H1 (cell line): ENCODE data around the gene NRP2. TPM values are rescaled to one million over a fixed set of nuclear protein-coding genes. Genes with fewer than 3 reads are reported as not detected.
A peak's percentile ranks its signal among the peaks of the same experiment; 100 is the strongest.

ENCODE experiments used
- CTCF ChIA-PET: fragments of 300-600 bp; sonication (Branson Sonifier 250); formaldehyde crosslinking; loops from one replicate; lab custom pipeline; 2021; ENCODE audit not compliant: partially characterized antibody; lab: Charles Lee
- POLR2A ChIA-PET: fragments of 300-600 bp; sonication (Branson Sonifier 250); formaldehyde crosslinking; loops from one replicate; lab custom pipeline; 2021; ENCODE audit warnings: inconsistent platforms; ENCODE audit not compliant: partially characterized antibody; lab: Charles Lee
- DNase-seq, 2 experiments: peaks; one replicate each; pipeline versions ENCODE4 v3.0.0 to v3.0.0-alpha.2; 2010 to 2022; ENCODE audit warnings: low spot score in 2 of 2, low read depth in 1 of 2, mixed read lengths in 1 of 2
- FAIRE-seq: peaks from 2 replicates; lab custom pipeline; 2011; peaks lifted over from hg19 to GRCh38; lab: Jason Lieb, UNC
- H2AFZ ChIP-seq: 2 replicates; pipeline ENCODE4 v1.8.1; 2012; ENCODE audit warnings: low read length, inconsistent platforms
- H2AK5ac ChIP-seq: 2 replicates; pipeline ENCODE4 v1.6.1; 2013; ENCODE audit warnings: low read depth, low read length
- H2BK120ac ChIP-seq: replicated peaks from 2 replicates; pipeline ENCODE3; 2013; ENCODE audit warnings: low read depth, low read length, inconsistent platforms
- H2BK12ac ChIP-seq: 2 replicates; pipeline ENCODE4 v1.6.1; 2013; ENCODE audit warnings: low read depth, low read length
- H2BK15ac ChIP-seq: 2 replicates; pipeline ENCODE4 v1.6.1; 2013; ENCODE audit warnings: low read length
- H2BK20ac ChIP-seq: 2 replicates; pipeline ENCODE4 v1.6.1; 2013; ENCODE audit warnings: low read length
- H2BK5ac ChIP-seq: 2 replicates; pipeline ENCODE4 v1.6.1; 2013; ENCODE audit warnings: low read depth, low read length
- H3K14ac ChIP-seq: 2 replicates; pipeline ENCODE4 v1.6.1; 2013; ENCODE audit warnings: inconsistent platforms; ENCODE audit not compliant: insufficient read length
- H3K18ac ChIP-seq: 2 replicates; pipeline ENCODE4 v1.6.1; 2013; ENCODE audit warnings: low read length; ENCODE audit errors: extremely low read depth
- H3K23ac ChIP-seq: 2 replicates; pipeline ENCODE4 v1.6.1; 2013; ENCODE audit warnings: inconsistent platforms; ENCODE audit not compliant: insufficient read length
- H3K23me2 ChIP-seq: 2 replicates; pipeline ENCODE4 v1.6.1; 2013; ENCODE audit warnings: low read depth, low read length
- H3K27ac ChIP-seq: 2 replicates; pipeline ENCODE4 v1.6.1; 2011; ENCODE audit warnings: low read depth, low read length, inconsistent platforms
- H3K27me3 ChIP-seq, 4 experiments: replicated peaks in 1 of 4; 1 replicate in 1 of 4; 2 replicates in 3 of 4; pipeline versions ENCODE4 v1.6.1 to v1.8.1; 2011 to 2013; ENCODE audit warnings: low read length in 3 of 4, mild to moderate bottlenecking in 3 of 4, inconsistent platforms in 2 of 4, mixed read lengths in 2 of 4, moderate library complexity in 1 of 4; ENCODE audit not compliant: control insufficient read depth in 3 of 4, insufficient read depth in 3 of 4; ENCODE audit errors: extremely low read depth in 1 of 4
- H3K36me3 ChIP-seq, 4 experiments: 2 replicates each; pipeline versions ENCODE4 v1.6.1 to v1.8.1; 2011 to 2013; ENCODE audit warnings: mild to moderate bottlenecking in 4 of 4, low read length in 3 of 4, moderate library complexity in 2 of 4, control low read depth in 1 of 4, inconsistent platforms in 1 of 4; ENCODE audit not compliant: insufficient read depth in 4 of 4, control insufficient read depth in 2 of 4
- H3K4ac ChIP-seq: replicated peaks from 2 replicates; pipeline ENCODE3; 2013; ENCODE audit warnings: low read length, low read depth, mixed read lengths, inconsistent platforms; ENCODE audit not compliant: insufficient read length
- H3K4me1 ChIP-seq, 4 experiments: replicated peaks in 1 of 4; 1 replicate in 1 of 4; 2 replicates in 3 of 4; pipeline versions ENCODE4 v1.6.1 to v1.8.1; 2011 to 2013; ENCODE audit warnings: low read length in 3 of 4, inconsistent platforms in 2 of 4, mixed read lengths in 1 of 4; ENCODE audit not compliant: insufficient read depth in 4 of 4, control insufficient read depth in 3 of 4
- H3K4me2 ChIP-seq, 2 experiments: 2 replicates each; pipeline versions ENCODE4 v1.6.1 to v1.8.1; 2011 to 2013; ENCODE audit warnings: low read depth in 2 of 2, low read length in 2 of 2, control low read depth in 1 of 2, inconsistent platforms in 1 of 2, mild to moderate bottlenecking in 1 of 2; ENCODE audit not compliant: insufficient read depth in 1 of 2
- H3K4me3 ChIP-seq, 4 experiments: fragments of 200-600, 300-600 bp in 1 of 4; sonication (generic), shearing (Covaris generic), sonication (Bioruptor Twin) in 1 of 4; 2 replicates each; pipeline versions ENCODE4 v1.5.1 to v1.8.1; 2011 to 2016; ENCODE audit warnings: low read length in 4 of 4, low read depth in 3 of 4, control low read depth in 2 of 4, inconsistent platforms in 2 of 4, mild to moderate bottlenecking in 2 of 4, mixed read lengths in 1 of 4, moderate library complexity in 1 of 4; ENCODE audit not compliant: insufficient read depth in 2 of 4; ENCODE audit errors: extremely low read depth in 1 of 4
- H3K56ac ChIP-seq: replicated peaks from 2 replicates; pipeline ENCODE3; 2013; ENCODE audit warnings: low read depth, mild to moderate bottlenecking, mixed read lengths, low read length, inconsistent platforms; ENCODE audit not compliant: insufficient read length
- H3K79me1 ChIP-seq: 2 replicates; pipeline ENCODE4 v1.6.1; 2013; ENCODE audit warnings: low read depth, low read length, control low read depth
- H3K79me2 ChIP-seq, 2 experiments: 2 replicates each; pipeline versions ENCODE4 v1.6.1 to v1.8.1; 2012 to 2013; ENCODE audit warnings: low read length in 2 of 2, mild to moderate bottlenecking in 2 of 2, inconsistent platforms in 1 of 2; ENCODE audit not compliant: insufficient read depth in 2 of 2, control insufficient read depth in 1 of 2
- H3K9ac ChIP-seq, 4 experiments: replicated peaks in 1 of 4; 1 replicate in 1 of 4; 2 replicates in 3 of 4; pipeline versions ENCODE4 v1.6.1 to v1.8.1; 2011 to 2013; ENCODE audit warnings: low read depth in 3 of 4, low read length in 3 of 4, control low read depth in 2 of 4, mild to moderate bottlenecking in 2 of 4, moderate library complexity in 2 of 4, inconsistent platforms in 1 of 4; ENCODE audit errors: extremely low read depth in 1 of 4
- H3K9me3 ChIP-seq, 2 experiments: 2 replicates each; pipeline versions ENCODE4 v1.6.1 to v1.8.1; 2012 to 2013; ENCODE audit warnings: mild to moderate bottlenecking in 2 of 2, moderate library complexity in 2 of 2, control low read depth in 1 of 2, inconsistent platforms in 1 of 2, low read depth in 1 of 2, low read length in 1 of 2, mixed read lengths in 1 of 2; ENCODE audit not compliant: insufficient read depth in 2 of 2
- H4K20me1 ChIP-seq, 2 experiments: replicated peaks in 1 of 2; 2 replicates each; pipeline versions ENCODE3 to v1.8.1; 2011 to 2013; ENCODE audit warnings: inconsistent platforms in 2 of 2, low read length in 2 of 2, mild to moderate bottlenecking in 1 of 2; ENCODE audit not compliant: insufficient read depth in 2 of 2, control insufficient read depth in 1 of 2
- H4K5ac ChIP-seq: 2 replicates; pipeline ENCODE4 v1.6.1; 2013; ENCODE audit warnings: low read length, low read depth, mixed read lengths, inconsistent platforms; ENCODE audit not compliant: insufficient read length
- H4K8ac ChIP-seq: 2 replicates; pipeline ENCODE4 v1.8.0; 2013; ENCODE audit warnings: mild to moderate bottlenecking, moderate library complexity, low read length, inconsistent platforms; ENCODE audit not compliant: insufficient read depth; ENCODE audit errors: extremely low read depth
- H4K91ac ChIP-seq: replicated peaks from 2 replicates; pipeline ENCODE3; 2013; ENCODE audit warnings: low read length, mixed read lengths, inconsistent platforms; ENCODE audit not compliant: insufficient read length
- ASH2L ChIP-seq: fragments of 200-600, 300-600 bp; sonication (generic); IDR thresholded peaks from one replicate; pipeline ENCODE4 v1.7.1; 2017; ENCODE audit warnings: low read length
- CBX5 ChIP-seq: fragments of 300-800, 300-1000 bp; sonication (generic); IDR thresholded peaks from 2 replicates; pipeline ENCODE4 v1.7.1; 2016; ENCODE audit warnings: antibody characterized with exemption, low read length, low read depth
- CEBPB ChIP-seq: IDR thresholded peaks from 2 replicates; pipeline ENCODE4 v1.6.1; 2012; ENCODE audit warnings: low read depth, low read length
- CHD1 ChIP-seq: IDR thresholded peaks from 2 replicates; pipeline ENCODE4 v1.6.1; 2012; ENCODE audit warnings: low read depth, low read length, improper control_type of control experiment
- EP300 ChIP-seq, 2 experiments: IDR thresholded peaks; 1 replicate in 1 of 2; 2 replicates in 1 of 2; pipeline ENCODE4 v1.6.1; 2011 to 2012; ENCODE audit warnings: low read depth in 2 of 2, low read length in 2 of 2, mild to moderate bottlenecking in 2 of 2, borderline replicate concordance in 1 of 2, inconsistent platforms in 1 of 2, moderate library complexity in 1 of 2
- KDM1A ChIP-seq: fragments of 200-600, 300-600 bp; sonication (generic); IDR thresholded peaks from 2 replicates; pipeline ENCODE4 v1.7.1; 2016; ENCODE audit warnings: mild to moderate bottlenecking, low read length, borderline replicate concordance
- MAFK ChIP-seq: IDR thresholded peaks from 2 replicates; pipeline ENCODE4 v1.6.1; 2012; ENCODE audit warnings: low read depth, mild to moderate bottlenecking, improper control_type of control experiment, low read length
- MAX ChIP-seq: IDR thresholded peaks from 2 replicates; pipeline ENCODE4 v1.6.1; 2012; ENCODE audit warnings: inconsistent platforms
- RAD21 ChIP-seq, 2 experiments: IDR thresholded peaks in 1 of 2; conservative IDR thresholded peaks in 1 of 2; 2 replicates each; pipeline ENCODE4 v1.6.1; 2011; ENCODE audit warnings: low read depth in 2 of 2, low read length in 2 of 2, improper control_type of control experiment in 1 of 2, inconsistent platforms in 1 of 2, mild to moderate bottlenecking in 1 of 2, moderate library complexity in 1 of 2
- SUZ12 ChIP-seq: fragments of 200-600 bp; sonication (generic); IDR thresholded peaks from 2 replicates; pipeline ENCODE4 v1.6.1; 2012; ENCODE audit warnings: mild to moderate bottlenecking, inconsistent platforms, low read length, moderate library complexity, mixed read lengths
- TAF1 ChIP-seq: IDR thresholded peaks from 2 replicates; pipeline ENCODE4 v1.6.1; 2011; ENCODE audit warnings: mild to moderate bottlenecking, low read depth, low read length
- TAF7 ChIP-seq: optimal IDR thresholded peaks from 2 replicates; pipeline ENCODE3; 2011; ENCODE audit warnings: low read depth, mild to moderate bottlenecking, inconsistent platforms, low read length, moderate library complexity, borderline replicate concordance
- WGBS, 2 experiments: shearing (Covaris generic) in 1 of 2; methylation state at CpG; one replicate each; pipeline versions ENCODE4 v1.1.6 to v1.1.7; 2013 to 2015; ENCODE audit warnings: low lambda C conversion rate in 2 of 2, mixed read lengths in 2 of 2, inconsistent platforms in 1 of 2, low coverage in 1 of 2, missing lambda C conversion rate in 1 of 2; ENCODE audit not compliant: insufficient replicate concordance in 2 of 2, insufficient coverage in 1 of 2, insufficient read length in 1 of 2; ENCODE audit errors: extremely low coverage in 1 of 2, missing lambda C conversion rate in 1 of 2; 5-methylcytosine and 5-hydroxymethylcytosine counted together
- polyA plus RNA-seq, 7 experiments: library from polyadenylated mRNA; depleted of rRNA in 3 of 7; stranded (reverse) in 5 of 7; unstranded in 2 of 7; fragments of >200 nt in 5 of 7; fragments of 200-250 nt in 2 of 7; gene quantifications; 1 replicate in 5 of 7; 2 replicates in 1 of 7; 4 replicates in 1 of 7; pipeline versions ENCODE4 v1.2.1 to v1.2.3, GENCODE V29; 2011 to 2013; ENCODE audit warnings: missing spikeins in 2 of 7, mixed read lengths in 2 of 7
- total RNA-seq: library from RNA; stranded (reverse); fragmentation: NEBNext Ultra II Directional; extraction: Animal tissue kit (Norgen Biotek cat#: 25700); gene quantifications from 2 replicates; pipeline ENCODE4 v1.2.1, GENCODE V29; 2021

NRP2 gene
- total and polyA plus RNA-seq, 2 of the 8 experiments (the other 6 are each of a cell fraction or from before 2014, with no cell fraction given), result 32.0 to 37.8 TPM

GRCh38 chr2:205763708-205764211 lies 81.5 kb downstream of the NRP2 start:
- Histone ChIP-seq H2BK12ac (peak overlapping the region; percentile 99), H3K27me3 (peaks cover 0 to 5% (median 0%) of the 10 kb centered on the region in 4 experiments; a peak in 2 of 7 replicates), H3K4me3 (peak overlapping the region; percentile 21 to 51 (median 41); a peak in 6 of 8 replicates), H3K4me1 (peaks cover 6 to 19% (median 8%) of the 10 kb centered on the region in 4 experiments), H3K23ac (no peak overlapping the region), H4K8ac (peak overlapping the region; percentile 95; the same call in 1 of the 2 replicates), H3K79me1 (no peaks in the 10 kb centered on the region), H3K4ac (no peak overlapping the region), H3K18ac (peak overlapping the region; percentile 93), H3K27ac (peak overlapping the region; percentile 96), H2BK15ac (no peak overlapping the region), H3K23me2 (peaks cover 5% of the 10 kb centered on the region; the same call in 1 of the 2 replicates), H3K14ac (no peak overlapping the region), H2AFZ (peak overlapping the region; percentile 38; the same call in 1 of the 2 replicates), H3K9ac (peak overlapping the region in 3 of 4 experiments; percentile 67 to 81 (median 79); a peak in 5 of 7 replicates), H3K79me2 (no peaks in the 10 kb centered on the region), H4K20me1 (no peaks in the 10 kb centered on the region), H3K9me3 (no peaks in the 10 kb centered on the region), H2BK20ac (no peak overlapping the region; the same call in 1 of the 2 replicates), H4K5ac (peak overlapping the region; percentile 41), H3K56ac (no peak overlapping the region), H2BK5ac (peak overlapping the region; percentile 93), H3K36me3 (peaks cover 3 to 21% (median 11%) of the 10 kb centered on the region in 4 experiments; a peak in 5 of 8 replicates), H3K4me2 (peak overlapping the region; percentile 66 to 75), H2BK120ac (no peak overlapping the region), H4K91ac (no peak overlapping the region), H2AK5ac (no peak overlapping the region; the same call in 1 of the 2 replicates)
- DNase-seq, result peak; percentile 68 to 98
- CTCF ChIA-PET, result interaction anchor here (0.6 to 6.5 kb wide), 14 partner anchors 11 to 162 kb away, joined by 3 to 50 read pairs (median 3); no protein-coding TSS in a partner anchor
- POLR2A ChIA-PET, result interaction anchor here (0.6 to 1.2 kb wide), 2 partner anchors 10 to 359 kb away, joined by 3 read pairs; no protein-coding TSS in a partner anchor
- FAIRE-seq, result peak; percentile 95
- WGBS, 2 experiments, result 6% methylated on average over 21 of the region's 21 CpGs; no CpG with 5 or more reads in 1 of the 2 experiments
- TF ChIP-seq KDM1A, result 0 out of 2 replicates have a peak, but pooled peaks have one; percentile 16
- no peak for TF ChIP-seq MAFK
- TF ChIP-seq MAX, result peak; percentile 87
- TF ChIP-seq RAD21 (IDR thresholded peaks at IDR 0.05 in 1 of 2, conservative IDR thresholded peaks at IDR 0.05 in 1 of 2; ENCODE audit: low read depth in 2 of 2, low read length in 2 of 2), result peak; percentile 55 to 70
- no peak for TF ChIP-seq SUZ12
- TF ChIP-seq CBX5, result no peak
- peak in 1 of 2 experiments; percentile 94; a peak in 1 of 3 replicates for TF ChIP-seq EP300 (IDR thresholded peaks at IDR 0.05; ENCODE audit: borderline replicate concordance in 1 of 2, low read depth in 2 of 2, low read length in 2 of 2)
- no peak for TF ChIP-seq ASH2L
- TF ChIP-seq TAF1, result peak; percentile 63
- TF ChIP-seq CEBPB, result no peak
- no peak for TF ChIP-seq CHD1
- peak; percentile 51 for TF ChIP-seq TAF7
